AG09319 (cell line): ENCODE data around the gene MRE11.
"Not testable (repeated sequence)": the region's sequence is repeated elsewhere in the genome, so short reads cannot be mapped to it uniquely, and the experiment has no call there.

ENCODE experiments used
- DNase-seq: peaks from one replicate; pipeline ENCODE4 v3.0.0-alpha.2; 2010; ENCODE audit warnings: low read depth; ENCODE audit errors: extremely low read depth
- CTCF ChIP-seq: IDR thresholded peaks from 2 replicates; pipeline ENCODE4 v1.5.1; 2011; ENCODE audit warnings: low read depth, mild to moderate bottlenecking, inconsistent platforms, low read length, moderate library complexity

The MRE11 gene

GRCh38 chr11:94400839-94401772, 92.5 kb downstream of the MRE11 start, which contains the start of gene GPR83:
TSS of gene GPR83 (minus strand) at chr11:94401419. CDS start at chr11:94401247, 172 bp downstream.
- no peak for DNase-seq

GRCh38 chr11:94400457-94400838, 93.2 kb downstream of the MRE11 start:
- no peak for DNase-seq
- TF ChIP-seq CTCF, result no peak

More at GRCh38 chr11:94400839-94401772, 92.5 kb downstream of the MRE11 start, which contains the start of gene GPR83:
- no peak for TF ChIP-seq CTCF

GRCh38 chr11:94400050-94400449, 93.6 kb downstream of the MRE11 start:
- no peak for TF ChIP-seq CTCF
- no peak for DNase-seq

- TF ChIP-seq CTCF, result no peak
- no peak for DNase-seq
These were observed 95.5 kb downstream of the MRE11 start for GRCh38 chr11:94398101-94398500.

GRCh38 chr11:94396282-94396681, 97.4 kb downstream of the MRE11 start:
- no peak for DNase-seq
- TF ChIP-seq CTCF, result no peak

GRCh38 chr11:94391937-94392336, 101.7 kb downstream of the MRE11 start:
- DNase-seq, result not testable (repeated sequence)

- DNase-seq, result no peak
- no peak for TF ChIP-seq CTCF
These were observed 114.0 kb downstream of the MRE11 start for GRCh38 chr11:94379613-94380012.
